ENCODE measurements around the gene AFG1L.
A peak's percentile ranks its signal among the peaks of the same experiment; 100 is the strongest.

The AFG1L gene

DNA sequence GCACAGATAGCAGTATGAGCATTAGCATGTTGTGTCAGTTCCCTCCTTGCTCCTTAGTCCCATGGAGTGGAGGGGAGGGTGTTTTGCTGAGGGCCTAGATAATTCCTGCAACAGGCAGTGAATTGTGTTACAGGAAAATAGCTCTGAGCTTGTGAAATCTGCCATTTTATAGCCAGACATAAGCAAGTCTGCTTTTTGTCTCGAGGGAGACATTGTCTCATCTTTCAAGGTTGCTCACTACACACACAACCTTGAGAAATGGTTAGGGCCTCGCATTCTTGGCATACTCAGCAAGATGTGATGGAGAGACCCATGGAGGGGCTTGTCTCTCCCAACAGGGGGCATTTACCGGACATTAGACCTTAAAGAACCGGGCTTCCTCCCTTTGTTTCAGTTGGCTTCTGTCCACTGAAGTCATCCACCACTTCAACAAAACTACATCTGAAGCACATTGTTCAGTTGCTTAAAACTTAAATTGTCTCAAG is 157.9 kb downstream of the AFG1L start:
- no peak overlapping the region for H3K4me3 ChIP-seq (replicated peaks; ENCODE audit: insufficient read depth, low read length)
- DNase-seq (ENCODE audit: low read depth in 1 of 2, low spot score in 1 of 2) = no peak
- no peak for TF ChIP-seq GABPA (IDR thresholded peaks at IDR 0.05; ENCODE audit: low read depth)
- no peak for TF ChIP-seq SPI1 (IDR thresholded peaks at IDR 0.05; ENCODE audit: borderline replicate concordance, low read depth)
- TF ChIP-seq, protein P1, sequence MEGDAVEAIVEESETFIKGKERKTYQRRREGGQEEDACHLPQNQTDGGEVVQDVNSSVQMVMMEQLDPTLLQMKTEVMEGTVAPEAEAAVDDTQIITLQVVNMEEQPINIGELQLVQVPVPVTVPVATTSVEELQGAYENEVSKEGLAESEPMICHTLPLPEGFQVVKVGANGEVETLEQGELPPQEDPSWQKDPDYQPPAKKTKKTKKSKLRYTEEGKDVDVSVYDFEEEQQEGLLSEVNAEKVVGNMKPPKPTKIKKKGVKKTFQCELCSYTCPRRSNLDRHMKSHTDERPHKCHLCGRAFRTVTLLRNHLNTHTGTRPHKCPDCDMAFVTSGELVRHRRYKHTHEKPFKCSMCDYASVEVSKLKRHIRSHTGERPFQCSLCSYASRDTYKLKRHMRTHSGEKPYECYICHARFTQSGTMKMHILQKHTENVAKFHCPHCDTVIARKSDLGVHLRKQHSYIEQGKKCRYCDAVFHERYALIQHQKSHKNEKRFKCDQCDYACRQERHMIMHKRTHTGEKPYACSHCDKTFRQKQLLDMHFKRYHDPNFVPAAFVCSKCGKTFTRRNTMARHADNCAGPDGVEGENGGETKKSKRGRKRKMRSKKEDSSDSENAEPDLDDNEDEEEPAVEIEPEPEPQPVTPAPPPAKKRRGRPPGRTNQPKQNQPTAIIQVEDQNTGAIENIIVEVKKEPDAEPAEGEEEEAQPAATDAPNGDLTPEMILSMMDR (IDR thresholded peaks at IDR 0.05; ENCODE audit: insufficient read depth, low read length) = no peak
- TF ChIP-seq POLR2AphosphoS5 (IDR thresholded peaks at IDR 0.05; ENCODE audit: low read depth) = no peak
- TF ChIP-seq, protein P2, sequence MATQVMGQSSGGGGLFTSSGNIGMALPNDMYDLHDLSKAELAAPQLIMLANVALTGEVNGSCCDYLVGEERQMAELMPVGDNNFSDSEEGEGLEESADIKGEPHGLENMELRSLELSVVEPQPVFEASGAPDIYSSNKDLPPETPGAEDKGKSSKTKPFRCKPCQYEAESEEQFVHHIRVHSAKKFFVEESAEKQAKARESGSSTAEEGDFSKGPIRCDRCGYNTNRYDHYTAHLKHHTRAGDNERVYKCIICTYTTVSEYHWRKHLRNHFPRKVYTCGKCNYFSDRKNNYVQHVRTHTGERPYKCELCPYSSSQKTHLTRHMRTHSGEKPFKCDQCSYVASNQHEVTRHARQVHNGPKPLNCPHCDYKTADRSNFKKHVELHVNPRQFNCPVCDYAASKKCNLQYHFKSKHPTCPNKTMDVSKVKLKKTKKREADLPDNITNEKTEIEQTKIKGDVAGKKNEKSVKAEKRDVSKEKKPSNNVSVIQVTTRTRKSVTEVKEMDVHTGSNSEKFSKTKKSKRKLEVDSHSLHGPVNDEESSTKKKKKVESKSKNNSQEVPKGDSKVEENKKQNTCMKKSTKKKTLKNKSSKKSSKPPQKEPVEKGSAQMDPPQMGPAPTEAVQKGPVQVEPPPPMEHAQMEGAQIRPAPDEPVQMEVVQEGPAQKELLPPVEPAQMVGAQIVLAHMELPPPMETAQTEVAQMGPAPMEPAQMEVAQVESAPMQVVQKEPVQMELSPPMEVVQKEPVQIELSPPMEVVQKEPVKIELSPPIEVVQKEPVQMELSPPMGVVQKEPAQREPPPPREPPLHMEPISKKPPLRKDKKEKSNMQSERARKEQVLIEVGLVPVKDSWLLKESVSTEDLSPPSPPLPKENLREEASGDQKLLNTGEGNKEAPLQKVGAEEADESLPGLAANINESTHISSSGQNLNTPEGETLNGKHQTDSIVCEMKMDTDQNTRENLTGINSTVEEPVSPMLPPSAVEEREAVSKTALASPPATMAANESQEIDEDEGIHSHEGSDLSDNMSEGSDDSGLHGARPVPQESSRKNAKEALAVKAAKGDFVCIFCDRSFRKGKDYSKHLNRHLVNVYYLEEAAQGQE (IDR thresholded peaks at IDR 0.05; ENCODE audit: insufficient replicate concordance, low read depth) = no peak
- H3K27ac ChIP-seq (replicated peaks) = no peak overlapping the region
- no peaks in the 10 kb centered on the region for H3K27me3 ChIP-seq (ENCODE audit: insufficient read depth, poor library complexity, severe bottlenecking)

DNA sequence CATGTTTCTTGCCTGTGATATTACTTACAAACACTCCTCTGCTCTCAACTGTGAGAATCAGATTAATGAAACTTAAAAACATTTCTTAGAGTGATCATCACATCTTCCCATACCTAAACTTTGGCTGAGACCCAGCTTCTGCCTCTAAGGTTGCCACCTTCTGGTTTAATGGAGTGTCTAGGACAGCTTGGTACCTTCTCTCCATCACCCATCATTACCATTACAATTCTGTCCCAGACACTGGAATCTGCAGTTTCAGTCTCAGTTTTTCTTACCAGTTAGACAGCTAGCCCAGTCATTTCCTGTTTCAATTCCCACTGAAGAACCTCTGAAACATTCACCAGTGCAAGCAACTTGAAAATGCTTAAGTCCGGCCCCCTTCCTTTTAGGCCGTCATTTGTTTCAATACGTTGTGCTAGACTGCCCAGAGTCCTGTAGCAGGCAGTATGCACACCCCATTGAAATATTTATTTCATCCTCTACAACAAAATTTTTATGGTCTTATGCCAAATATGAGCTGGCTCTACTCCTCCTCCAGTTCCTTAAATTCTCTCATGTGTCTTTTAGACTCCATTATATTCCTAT is 158.8 kb downstream of the AFG1L start:
- no peaks in the 10 kb centered on the region for H3K27me3 ChIP-seq (ENCODE audit: insufficient read depth, poor library complexity, severe bottlenecking)
- H3K4me3 ChIP-seq (replicated peaks; ENCODE audit: insufficient read depth, low read length) = no peak overlapping the region
- TF ChIP-seq, protein P1 (IDR thresholded peaks at IDR 0.05; ENCODE audit: insufficient read depth, low read length) = no peak
- TF ChIP-seq SPI1 (IDR thresholded peaks at IDR 0.05; ENCODE audit: borderline replicate concordance, low read depth) = peak; percentile 3; the same call in 1 of the 2 replicates
- H3K27ac ChIP-seq (replicated peaks) = no peak overlapping the region
- DNase-seq (ENCODE audit: low read depth in 1 of 2, low spot score in 1 of 2) = peak in 1 of 2 experiments; percentile 10

DNA sequence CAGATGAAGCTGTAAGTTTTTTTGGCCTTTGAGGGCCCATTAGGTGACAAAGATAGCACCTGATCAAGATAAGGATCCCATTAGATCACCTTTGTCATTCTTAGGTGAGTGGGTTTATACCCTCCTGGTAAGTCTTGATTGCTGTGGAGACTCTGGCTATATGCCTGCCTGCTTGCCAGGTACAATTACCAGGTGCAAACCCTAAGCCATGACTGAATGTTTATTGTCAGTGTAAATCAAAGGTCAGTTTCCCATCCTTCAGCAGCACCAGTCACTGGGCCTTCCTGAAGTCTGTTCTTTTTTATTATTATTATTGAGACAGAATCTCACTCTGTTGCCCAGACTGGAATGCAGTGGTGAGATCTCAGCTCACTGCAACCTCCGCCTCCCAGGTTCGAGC is 159.5 kb downstream of the AFG1L start:
- Histone ChIP-seq H3K27me3 (ENCODE audit: insufficient read depth, poor library complexity, severe bottlenecking) (no peaks in the 10 kb centered on the region), H3K27ac (replicated peaks) (no peak overlapping the region), H3K4me3 (replicated peaks; ENCODE audit: insufficient read depth, low read length) (no peak overlapping the region)
- TF ChIP-seq GABPA (IDR thresholded peaks at IDR 0.05; ENCODE audit: low read depth) (no peak), POLR2AphosphoS5 (IDR thresholded peaks at IDR 0.05; ENCODE audit: low read depth) (no peak), SPI1 (IDR thresholded peaks at IDR 0.05; ENCODE audit: borderline replicate concordance, low read depth) (no peak)
- TF ChIP-seq, protein P2 (IDR thresholded peaks at IDR 0.05; ENCODE audit: insufficient replicate concordance, low read depth) = no peak
- TF ChIP-seq, protein P1 (IDR thresholded peaks at IDR 0.05; ENCODE audit: insufficient read depth, low read length) = no peak
- no peak for DNase-seq (ENCODE audit: low read depth in 1 of 2, low spot score in 1 of 2)

DNA sequence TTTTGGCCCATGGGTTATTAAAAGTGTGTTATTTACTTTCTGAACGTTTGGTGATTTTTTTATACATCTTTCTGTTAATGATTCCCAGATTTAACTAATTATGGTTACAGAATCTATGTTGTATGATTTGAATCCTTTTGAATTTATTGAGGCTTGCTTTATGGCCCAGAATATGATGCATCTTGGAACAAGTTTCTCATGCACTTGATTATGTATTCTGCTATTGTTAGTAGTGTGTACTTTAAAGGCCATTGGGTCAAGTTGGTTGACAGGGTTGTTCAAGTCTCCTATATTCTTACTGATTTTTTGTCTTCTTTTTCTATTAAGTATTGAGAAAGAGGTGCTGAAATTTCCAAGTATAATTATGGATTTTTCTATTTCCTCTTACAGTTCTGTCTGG is 160.8 kb downstream of the AFG1L start:
- TF ChIP-seq SPI1 (IDR thresholded peaks at IDR 0.05; ENCODE audit: borderline replicate concordance, low read depth) (no peak), POLR2AphosphoS5 (IDR thresholded peaks at IDR 0.05; ENCODE audit: low read depth) (no peak), GABPA (IDR thresholded peaks at IDR 0.05; ENCODE audit: low read depth) (no peak)
- TF ChIP-seq, protein P1 (IDR thresholded peaks at IDR 0.05; ENCODE audit: insufficient read depth, low read length) = no peak
- TF ChIP-seq, protein P2 (IDR thresholded peaks at IDR 0.05; ENCODE audit: insufficient replicate concordance, low read depth) = no peak
- no peak overlapping the region for H3K4me3 ChIP-seq (replicated peaks; ENCODE audit: insufficient read depth, low read length)
- no peak overlapping the region for H3K27ac ChIP-seq (replicated peaks)
- no peak for DNase-seq (ENCODE audit: low read depth in 1 of 2, low spot score in 1 of 2)
- no peaks in the 10 kb centered on the region for H3K27me3 ChIP-seq (ENCODE audit: insufficient read depth, poor library complexity, severe bottlenecking)

Measured in HL-60 (cell line).